GM21381 (cell line): ENCODE data around the gene RNLS.

Experiments
- ATAC-seq: cut with Tn5 transposase; IDR thresholded peaks from one replicate; pipeline ENCODE4 v1.9.1; 2021; ENCODE audit warnings: mild to moderate bottlenecking, moderate library complexity; ENCODE audit not compliant: unreplicated experiment

The RNLS gene

DNA sequence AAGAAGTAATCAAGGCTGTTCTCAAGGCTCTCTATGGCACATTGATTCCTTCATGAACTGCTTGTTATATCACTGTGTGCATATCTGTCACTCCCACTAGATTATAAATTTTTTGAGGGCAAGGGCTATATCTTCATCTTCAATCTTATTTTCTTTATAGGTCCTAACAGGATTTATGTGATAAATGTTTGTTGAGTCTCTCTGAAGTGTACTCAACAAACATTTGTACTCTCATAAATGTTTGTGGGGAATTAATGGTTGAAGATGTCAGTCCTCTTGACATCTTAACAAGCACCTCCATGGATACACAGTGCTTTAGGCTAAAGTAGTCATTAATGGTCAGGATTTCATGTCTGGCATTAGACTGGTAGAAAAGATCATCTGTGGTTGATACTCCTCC lies 143.2 kb downstream of the RNLS start:
- ATAC-seq: no peak

GRCh38 chr10:88437411-88437810 lies 145.7 kb downstream of the RNLS start:
- ATAC-seq: no peak

GRCh38 chr10:88433565-88434186 lies 149.4 kb downstream of the RNLS start:
- ATAC-seq: no peak

DNA sequence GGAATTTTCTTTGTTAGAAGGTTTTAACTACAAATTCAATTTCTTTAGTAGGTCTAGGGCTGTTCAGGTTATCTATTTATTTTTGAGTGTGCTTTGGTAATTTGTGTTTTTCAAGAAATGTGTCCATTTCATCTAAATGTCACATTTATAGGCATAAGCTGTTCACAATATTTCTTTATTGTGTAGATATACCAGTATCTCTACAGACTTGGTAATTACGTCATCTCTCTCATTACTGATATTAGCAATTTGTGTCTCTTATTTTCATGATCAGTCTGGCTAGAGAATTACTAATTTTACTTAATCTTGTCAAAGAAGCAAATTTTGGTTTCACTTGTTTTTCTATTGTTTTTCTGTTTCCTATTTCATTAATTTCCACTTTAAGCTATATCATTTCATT lies 152.0 kb downstream of the RNLS start:
- ATAC-seq: no peak

DNA sequence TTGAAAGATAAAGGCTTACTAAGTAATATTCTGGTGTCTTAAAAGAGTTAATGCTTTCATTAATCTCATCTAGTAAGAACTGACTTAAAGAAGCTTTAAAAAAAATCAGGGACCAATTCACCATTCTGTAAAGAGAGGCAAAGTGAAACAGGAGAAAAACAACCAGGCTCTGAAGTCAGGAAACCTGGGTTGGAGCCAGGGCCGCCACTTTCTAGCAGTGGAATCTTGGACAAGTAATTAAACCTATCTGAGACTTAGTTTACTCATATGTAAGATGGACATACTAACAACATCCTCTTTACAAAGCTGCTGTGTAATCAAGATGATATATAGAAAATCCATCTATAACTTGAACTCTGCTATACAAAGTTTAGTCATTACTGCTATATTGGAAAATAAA lies 154.1 kb downstream of the RNLS start:
- ATAC-seq: no peak

DNA sequence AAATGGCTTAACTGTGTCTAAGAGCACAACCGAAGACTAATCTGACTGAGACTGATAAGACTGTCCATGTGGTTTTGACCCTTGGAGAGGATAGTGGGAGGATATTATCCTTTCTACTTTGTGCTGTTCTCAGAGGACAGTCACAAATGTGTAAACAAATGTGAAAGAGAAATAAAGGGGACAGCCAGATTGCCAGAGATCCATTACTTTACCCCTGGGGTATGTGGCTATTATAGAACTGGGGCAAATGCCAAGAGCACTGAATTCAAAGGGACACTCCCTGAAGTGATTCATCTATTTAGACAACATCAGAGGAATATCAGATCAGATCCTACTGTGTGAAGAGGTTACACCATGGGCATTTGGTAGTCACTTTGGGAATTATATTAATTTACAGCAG lies 154.7 kb downstream of the RNLS start:
- no peak for ATAC-seq

- ATAC-seq: no peak
Measured at GRCh38 chr10:88427024-88427423, 156.1 kb downstream of the RNLS start.

DNA sequence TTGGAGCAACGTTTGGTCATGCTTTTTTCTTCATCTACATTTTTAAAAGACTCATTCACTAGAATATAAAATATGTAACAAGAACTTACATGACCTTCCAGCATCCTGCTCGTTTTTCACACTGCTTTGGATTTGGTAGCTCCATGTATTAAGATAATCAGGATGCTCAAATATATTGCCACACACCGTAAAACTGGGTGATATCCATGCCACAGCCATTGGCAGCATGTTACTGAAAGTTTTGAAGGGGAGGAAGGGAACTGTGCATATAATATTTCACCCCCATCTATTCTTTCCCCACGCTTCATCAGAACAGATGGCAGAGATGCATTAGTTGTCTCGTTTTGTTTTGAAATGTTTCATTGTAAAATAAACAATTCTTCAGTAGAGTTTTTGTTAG lies 158.2 kb downstream of the RNLS start:
- ATAC-seq: no peak

DNA sequence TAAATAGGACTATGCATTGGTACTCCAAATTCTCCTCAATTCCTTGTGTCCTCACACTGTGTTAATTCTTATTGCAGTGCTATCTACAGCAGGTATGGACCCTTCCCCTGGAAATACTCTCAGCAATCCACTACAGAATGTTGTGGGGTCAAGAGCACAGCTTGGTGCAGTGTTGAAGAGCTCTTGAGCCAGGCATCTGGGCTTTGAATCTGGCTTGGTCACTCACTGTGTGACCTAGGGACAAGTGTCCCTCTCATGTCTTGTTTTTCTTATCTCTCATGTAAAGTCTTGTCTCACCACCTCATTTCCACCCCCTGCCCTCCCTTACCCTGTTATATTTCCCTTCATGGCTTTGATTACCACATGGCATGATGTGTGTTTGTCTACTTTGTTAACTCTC lies 159.4 kb downstream of the RNLS start:
- ATAC-seq: no peak

GRCh38 chr10:88421590-88421989 lies 161.5 kb downstream of the RNLS start:
- ATAC-seq: no peak

DNA sequence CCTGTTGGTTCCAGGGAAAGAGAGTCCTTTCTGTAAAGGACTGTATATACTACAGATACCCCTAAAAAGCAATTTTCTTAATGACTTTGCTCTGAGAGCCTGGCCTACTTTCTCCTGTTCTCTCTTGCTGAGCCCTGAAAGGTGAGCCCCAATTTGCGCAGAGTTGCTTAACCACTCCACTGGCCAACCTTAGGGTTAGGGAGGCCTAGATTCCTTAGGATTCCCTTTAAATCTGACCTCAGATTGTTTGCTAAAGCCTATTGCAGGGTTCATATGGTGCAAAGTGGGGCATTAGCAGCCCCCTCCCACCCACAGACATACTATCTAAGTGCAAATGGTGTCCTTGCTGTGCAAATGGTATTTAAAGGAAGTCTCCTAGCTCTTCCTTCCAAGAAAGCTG lies 164.2 kb downstream of the RNLS start:
- ATAC-seq: no peak

DNA sequence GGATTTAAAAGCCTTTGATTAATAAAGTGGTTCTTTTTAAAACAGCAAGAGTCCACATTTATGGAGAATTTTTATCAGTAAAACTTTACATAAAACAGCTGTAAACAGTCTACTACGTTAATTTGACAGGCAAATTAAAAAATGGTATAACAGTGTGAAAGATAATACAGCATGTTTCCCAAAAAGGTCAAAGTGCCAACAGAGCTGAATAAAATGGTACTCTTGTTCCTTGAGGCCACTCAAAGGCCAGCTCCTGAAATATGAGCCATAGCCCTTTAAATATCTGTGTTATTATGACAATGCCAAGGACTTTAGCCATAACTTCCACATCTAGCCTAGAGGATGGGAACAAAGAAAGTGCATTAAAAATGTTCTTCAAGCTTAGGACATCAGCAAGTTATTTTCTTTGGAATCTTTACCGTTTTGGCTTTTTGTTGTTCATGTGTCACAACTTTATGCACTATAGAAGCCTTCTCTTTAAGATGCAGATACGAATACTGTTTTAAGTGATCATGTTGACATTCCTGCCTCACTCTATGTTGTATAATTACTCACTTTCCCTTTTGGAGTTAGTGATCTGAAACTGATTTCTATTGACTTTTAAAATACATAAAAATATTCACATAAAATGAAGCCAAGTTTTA lies 165.6 kb downstream of the RNLS start:
- ATAC-seq: no peak

DNA sequence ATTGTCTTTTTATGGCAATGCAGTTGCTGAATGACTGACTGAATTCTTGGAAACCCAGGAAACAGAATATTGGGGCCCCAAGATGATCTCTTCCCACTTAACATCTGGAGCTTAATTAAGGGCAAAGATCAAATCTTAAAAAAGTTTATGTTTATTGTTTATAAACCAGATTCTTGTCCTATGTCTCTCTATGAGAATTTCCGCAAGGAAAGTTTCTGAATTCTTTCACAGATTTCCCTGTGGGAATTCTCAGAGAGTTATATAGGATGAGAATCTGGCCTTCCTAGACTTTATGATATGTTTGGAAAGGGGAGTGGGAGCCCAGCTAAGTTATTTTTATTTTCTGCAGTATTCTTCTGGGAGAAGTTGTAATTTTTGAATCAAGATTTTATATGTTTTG lies 166.3 kb downstream of the RNLS start:
- no peak for ATAC-seq

DNA sequence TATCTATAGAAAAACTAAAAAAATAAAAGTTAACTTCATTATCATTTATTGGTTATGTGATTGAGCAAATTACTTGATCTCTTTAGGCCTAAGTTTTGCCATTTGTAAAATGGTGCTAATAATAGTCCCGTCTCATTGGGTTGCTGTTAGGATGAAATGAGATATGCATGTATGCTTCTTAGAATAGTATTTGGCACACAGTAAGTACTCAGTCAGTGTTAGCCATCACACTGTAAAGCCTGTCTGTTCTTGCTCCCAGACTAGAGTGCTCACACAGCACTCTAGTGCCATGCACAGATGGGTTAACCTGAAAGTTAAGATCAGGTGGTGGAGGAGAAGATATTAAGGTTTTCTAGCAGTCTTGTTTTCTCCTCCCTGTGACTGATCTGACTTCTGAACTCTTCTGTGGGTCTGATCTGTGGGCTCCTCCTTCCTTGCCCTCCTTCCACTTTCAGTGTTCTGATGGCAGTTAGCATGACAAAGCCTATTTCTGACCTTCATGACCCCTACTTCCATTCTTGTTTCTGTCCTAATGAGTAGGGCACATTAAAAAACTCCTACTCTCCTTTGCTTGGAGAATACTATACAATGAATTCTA lies 167.5 kb downstream of the RNLS start:
- ATAC-seq: no peak

DNA sequence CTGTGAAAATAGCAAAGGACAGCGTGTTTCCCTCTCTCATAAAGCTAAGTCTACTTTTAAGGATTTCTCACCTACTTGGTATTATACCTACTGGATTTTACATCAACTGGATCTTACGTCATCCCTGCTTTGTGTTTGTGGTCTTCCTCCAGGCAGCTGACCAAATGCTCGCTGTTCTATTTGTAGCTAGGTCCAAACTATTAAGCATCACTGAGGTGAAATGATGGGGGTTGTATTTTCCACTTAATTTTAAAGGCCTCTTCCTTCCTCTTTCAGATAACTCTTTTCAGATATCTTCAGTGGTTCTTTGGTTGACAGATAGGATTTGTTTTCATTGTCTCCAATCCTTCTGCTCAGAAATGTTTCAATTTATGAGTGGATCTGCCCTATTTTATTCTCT lies 169.7 kb downstream of the RNLS start:
- ATAC-seq: no peak

DNA sequence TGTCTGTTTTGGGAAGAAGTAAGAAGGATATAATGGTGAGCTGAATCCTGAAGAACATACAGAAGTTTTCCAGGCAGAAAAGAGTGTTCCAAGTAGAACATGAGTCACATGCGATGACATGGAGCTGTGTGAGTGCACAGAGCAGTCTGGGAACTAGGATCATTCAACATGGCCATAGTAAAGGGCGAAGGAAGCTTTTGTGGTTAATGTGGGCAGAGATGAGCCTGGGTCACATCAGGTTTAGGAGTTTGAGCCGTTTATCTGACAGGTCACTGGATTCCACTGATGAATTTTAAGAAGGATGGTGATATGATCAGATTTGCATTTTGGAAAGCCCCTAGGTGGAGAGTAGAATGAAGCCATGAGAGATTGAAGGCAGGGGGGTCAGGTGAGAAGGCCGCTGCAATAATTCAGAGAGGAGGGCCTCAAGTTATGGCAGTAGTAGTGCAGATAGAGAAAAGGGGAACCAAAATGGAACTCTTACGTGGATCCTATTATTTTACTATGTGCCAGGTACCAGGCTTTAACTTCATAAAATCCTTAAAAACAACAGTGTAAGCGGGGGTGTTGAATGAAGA lies 171.3 kb downstream of the RNLS start:
- no peak for ATAC-seq

DNA sequence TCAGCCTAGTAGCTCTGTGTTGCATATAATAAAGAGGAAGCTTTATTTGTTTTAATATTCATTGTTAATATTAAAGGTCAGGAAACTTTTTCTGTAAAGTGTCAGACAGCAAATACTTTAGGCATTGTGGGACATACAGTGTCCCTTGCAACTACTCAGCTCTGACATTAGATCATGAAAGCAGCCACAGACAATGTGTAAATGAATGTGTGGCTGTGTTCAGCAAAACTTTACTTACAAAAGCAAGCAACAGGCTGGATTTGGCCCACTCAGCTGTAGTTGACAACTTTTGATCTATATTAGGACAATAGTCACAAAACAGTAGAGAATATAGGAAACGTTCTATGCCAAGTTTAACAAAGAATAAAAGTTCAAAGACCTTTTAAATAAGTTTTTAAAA lies 173.3 kb downstream of the RNLS start:
- ATAC-seq: no peak

- no peak for ATAC-seq
Measured at GRCh38 chr10:88409236-88409635, 173.9 kb downstream of the RNLS start.

GRCh38 chr10:88408096-88408495 lies 175.0 kb downstream of the RNLS start:
- ATAC-seq: no peak

DNA sequence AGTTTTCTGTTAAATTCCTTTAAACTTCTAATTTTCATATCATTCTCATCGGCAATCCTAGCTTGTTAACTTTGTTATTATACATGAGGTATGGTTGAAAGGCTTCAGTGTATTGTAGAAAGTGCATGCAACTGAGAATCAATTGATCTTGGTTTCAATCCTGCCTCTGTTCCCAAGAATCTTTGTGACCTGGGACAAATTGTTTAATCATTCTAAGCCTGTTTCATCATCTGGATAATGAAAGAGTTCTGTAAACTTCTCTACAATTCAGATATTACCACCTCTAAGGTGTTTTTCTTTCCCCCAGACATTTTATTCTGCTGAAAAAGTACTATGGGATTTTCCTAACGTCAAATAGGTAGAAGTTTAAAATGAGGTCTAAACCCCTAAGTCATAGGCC lies 179.0 kb downstream of the RNLS start:
- ATAC-seq: no peak

- ATAC-seq: no peak
Measured at GRCh38 chr10:88401671-88402347, 181.3 kb downstream of the RNLS start.

DNA sequence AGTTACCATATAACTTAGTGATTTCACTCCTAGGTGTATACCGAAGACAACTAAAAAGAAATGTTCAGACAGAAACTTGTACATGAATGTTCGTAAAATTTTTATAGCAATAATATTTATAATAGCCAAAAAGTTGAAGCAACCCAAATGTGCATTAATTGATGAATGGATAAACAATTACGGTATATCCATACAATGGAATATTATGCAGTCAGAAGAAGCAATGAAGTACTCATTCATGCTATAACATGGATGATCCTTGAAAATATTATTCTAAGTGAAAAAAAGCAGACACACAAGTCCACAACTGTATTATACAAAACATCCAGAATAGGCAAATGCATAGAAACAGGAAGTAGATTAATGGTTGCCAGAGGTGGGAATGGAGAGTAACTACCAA lies 183.9 kb downstream of the RNLS start:
- ATAC-seq: no peak
